ENCODE results near the gene ZNF778. TPM values are rescaled to one million over a fixed set of nuclear protein-coding genes. Genes with fewer than 3 reads are reported as not detected.
A peak's percentile ranks its signal among the peaks of the same experiment; 100 is the strongest.
"Not testable (repeated sequence)": the region's sequence is repeated elsewhere in the genome, so short reads cannot be mapped to it uniquely, and the experiment has no call there.

Gene ZNF778
- total RNA-seq, 4 donors from 2014 or later, result 5.7 to 22.8 (median 13.4) TPM

DNA sequence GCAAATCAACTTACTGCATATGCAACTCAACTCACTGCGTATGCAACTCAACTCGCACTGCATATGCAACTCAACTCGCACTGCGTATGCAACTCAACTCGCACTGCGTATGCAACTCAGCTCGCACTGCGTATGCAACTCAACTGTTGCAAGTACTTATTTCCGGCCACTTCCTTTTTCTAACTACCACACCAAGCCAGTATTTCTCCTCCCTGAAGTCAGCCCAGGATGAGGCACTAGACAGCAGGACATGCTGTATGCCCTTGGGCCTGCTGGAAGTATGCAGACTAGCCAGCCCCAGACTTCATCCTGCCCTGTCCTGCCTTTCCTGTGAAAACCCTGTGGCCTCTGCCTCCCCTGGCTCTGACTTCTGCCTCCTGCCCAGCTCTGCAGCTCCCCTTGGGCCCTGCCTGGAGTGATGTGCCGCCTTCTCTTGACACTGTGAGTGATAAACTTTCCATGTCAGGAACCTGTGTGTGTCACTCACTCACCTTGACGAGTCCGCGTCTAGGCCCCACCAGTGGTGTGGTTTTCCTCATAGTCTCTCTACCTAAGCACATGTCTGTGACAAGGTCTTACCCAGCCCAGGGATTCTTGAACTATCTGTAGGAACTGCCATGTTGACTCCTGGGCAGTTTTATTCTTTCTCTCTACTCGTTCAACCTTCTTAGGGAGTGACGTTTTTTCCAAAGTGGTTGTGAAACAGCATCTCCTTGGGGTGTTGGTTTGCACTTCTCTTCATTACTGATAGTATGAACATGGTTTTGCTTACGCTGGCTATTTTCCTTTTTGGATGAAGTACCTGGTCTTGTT lies 16.4 kb downstream of the ZNF778 start:
- DNase-seq (ENCODE audit: low spot score) (no peak), ATAC-seq (ENCODE audit: low FRiP score) (no peak)
- TF ChIP-seq, protein P1, sequence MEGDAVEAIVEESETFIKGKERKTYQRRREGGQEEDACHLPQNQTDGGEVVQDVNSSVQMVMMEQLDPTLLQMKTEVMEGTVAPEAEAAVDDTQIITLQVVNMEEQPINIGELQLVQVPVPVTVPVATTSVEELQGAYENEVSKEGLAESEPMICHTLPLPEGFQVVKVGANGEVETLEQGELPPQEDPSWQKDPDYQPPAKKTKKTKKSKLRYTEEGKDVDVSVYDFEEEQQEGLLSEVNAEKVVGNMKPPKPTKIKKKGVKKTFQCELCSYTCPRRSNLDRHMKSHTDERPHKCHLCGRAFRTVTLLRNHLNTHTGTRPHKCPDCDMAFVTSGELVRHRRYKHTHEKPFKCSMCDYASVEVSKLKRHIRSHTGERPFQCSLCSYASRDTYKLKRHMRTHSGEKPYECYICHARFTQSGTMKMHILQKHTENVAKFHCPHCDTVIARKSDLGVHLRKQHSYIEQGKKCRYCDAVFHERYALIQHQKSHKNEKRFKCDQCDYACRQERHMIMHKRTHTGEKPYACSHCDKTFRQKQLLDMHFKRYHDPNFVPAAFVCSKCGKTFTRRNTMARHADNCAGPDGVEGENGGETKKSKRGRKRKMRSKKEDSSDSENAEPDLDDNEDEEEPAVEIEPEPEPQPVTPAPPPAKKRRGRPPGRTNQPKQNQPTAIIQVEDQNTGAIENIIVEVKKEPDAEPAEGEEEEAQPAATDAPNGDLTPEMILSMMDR (IDR thresholded peaks at IDR 0.05), result no peak

DNA sequence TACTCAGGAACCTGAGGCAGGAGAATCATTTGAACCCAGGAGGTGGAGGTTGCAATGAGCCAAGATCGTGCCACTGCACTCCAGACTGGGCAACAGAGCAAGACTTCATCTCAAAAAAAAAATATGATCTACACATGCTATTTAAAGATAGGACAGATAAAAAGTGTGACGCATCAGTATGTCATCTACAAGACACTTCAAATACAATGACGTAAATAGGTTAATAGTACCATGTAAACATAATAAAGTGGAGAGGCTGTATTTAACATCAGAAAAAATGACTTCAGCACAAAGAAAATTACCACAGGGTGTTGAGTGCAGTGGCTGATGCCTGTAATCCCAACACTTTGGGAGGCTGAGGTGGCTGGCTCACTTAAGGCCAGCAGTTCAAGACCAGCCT lies 20.2 kb downstream of the ZNF778 start:
- DNase-seq (ENCODE audit: low spot score) (no peak), ATAC-seq (ENCODE audit: low FRiP score) (no peak)
- TF ChIP-seq, protein P1 (IDR thresholded peaks at IDR 0.05), result no peak

DNA sequence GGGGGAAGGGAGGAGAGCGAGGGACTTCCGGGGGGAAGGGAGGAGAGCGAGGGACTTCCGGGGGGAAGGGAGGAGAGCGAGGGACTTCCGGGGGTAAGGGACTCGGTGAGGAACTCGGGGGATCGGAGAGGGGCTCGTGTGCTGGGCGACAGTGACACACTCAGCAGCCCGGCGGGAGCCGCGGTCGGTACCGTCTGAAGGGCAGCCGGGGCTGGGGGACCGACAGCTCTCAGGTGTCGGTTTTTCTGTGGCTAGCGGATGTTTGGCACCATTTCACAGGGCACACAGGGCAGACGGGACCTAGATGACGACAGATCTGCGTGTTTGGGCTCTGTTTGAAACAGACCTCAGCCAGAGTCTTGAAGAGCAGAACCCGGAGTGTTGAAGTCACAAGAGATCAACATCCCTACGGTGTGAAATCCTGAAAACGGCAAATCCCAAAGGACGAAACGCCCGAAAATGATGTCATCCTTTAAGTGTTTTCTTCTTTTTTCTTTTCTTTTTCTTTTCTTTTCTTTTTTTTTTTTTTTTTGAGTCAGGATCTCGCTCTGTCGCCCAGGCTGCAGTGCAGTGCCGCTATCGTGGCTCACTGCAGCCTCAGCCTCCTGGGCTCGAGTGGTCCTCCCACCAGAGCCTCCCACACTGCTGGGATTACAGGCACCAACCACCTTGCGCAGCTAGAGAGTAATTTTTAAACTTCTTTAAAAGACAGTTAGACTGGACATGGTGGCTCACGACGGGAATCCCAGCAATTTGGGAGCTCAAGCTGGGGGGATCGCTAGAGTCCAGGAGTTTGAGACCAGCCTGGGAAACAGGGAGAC lies 23.9 kb downstream of the ZNF778 start:
- peak; percentile 70 for ATAC-seq (ENCODE audit: low FRiP score)
- no peak for DNase-seq (ENCODE audit: low spot score)
- TF ChIP-seq, protein P1 (IDR thresholded peaks at IDR 0.05), result no peak

GRCh38 chr16:89242795-89243200 lies 25.3 kb downstream of the ZNF778 start:
- no peak for ATAC-seq (ENCODE audit: low FRiP score)
- TF ChIP-seq, protein P1 (IDR thresholded peaks at IDR 0.05), result no peak
- DNase-seq (ENCODE audit: low spot score), result no peak

DNA sequence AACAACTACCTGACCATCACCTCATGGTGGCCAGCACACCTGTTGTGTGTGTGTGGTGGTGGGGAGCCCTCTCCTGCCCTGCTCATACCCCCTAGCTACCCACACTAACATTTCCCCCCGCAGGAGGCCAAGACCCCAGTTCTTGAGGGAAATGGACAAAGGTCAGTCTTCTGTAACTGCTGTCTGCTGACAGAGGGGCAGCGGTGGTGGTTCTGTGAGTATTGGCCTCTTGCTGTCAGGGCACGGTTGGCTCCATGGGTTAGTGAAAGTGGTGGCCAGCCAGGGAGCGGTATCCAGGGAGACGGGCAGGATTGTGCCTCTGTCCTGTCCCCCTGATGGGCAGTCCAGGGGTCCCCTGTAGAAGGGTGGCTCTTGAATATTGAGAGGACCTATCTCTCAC lies 26.2 kb downstream of the ZNF778 start:
- DNase-seq (ENCODE audit: low spot score) (no peak), ATAC-seq (ENCODE audit: low FRiP score) (no peak)

DNA sequence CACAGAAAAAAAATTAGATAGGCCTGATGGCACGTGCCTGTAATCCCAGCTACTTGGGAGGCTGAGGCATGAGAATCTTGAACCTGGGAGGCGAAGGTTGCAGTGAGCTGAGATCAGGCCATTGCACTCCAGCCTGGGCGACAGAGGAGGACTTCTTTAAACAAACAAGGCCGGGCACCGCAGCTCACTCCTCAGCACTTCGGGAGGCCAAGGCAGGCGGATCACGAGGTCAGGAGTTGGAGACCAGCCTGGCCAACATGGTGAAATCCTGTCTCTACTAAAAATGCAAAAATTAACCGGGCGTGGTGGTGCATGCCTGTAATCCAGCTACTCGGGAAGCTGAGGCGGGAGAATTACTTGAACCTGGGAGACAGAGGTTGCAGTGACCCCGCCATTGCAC lies 26.8 kb downstream of the ZNF778 start:
- not testable (repeated sequence) for DNase-seq (ENCODE audit: low spot score); ATAC-seq (ENCODE audit: low FRiP score)

More for the DNA sequence above, 26.2 kb downstream of the ZNF778 start:
- TF ChIP-seq, protein P1 (IDR thresholded peaks at IDR 0.05), result no peak

DNA sequence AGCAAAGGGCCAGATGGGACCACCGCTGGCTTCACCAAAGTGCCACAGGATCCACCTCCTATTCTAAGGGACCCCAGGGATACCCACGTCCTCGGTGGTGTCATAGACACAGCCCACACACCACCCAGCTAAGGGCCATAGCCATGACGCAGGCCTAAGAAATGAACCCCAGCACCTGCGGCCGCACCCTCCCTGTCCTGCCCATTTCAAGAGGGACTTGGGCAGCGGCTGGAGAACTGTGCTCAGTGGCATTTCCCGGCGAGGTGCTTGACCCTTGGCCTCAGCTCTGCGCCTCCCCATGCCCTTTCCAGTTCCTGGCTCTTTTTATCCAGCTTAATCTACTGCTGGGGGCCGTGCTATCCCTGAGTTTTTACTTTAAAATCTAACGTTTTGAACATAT lies 27.3 kb downstream of the ZNF778 start:
- TF ChIP-seq, protein P1 (IDR thresholded peaks at IDR 0.05), result no peak
- DNase-seq (ENCODE audit: low spot score) (no peak), ATAC-seq (ENCODE audit: low FRiP score) (no peak)

Measured in omental fat pad (tissue), 4 donors.